Measurements from ENCODE around the gene PCDHA7. TPM values are rescaled to one million over a fixed set of nuclear protein-coding genes. Genes with fewer than 3 reads are reported as not detected.
"Not testable (repeated sequence)": the region's sequence is repeated elsewhere in the genome, so short reads cannot be mapped to it uniquely, and the experiment has no call there.

Gene PCDHA7
- total RNA-seq, 6 experiments from 2014 or later = 0.09 to 0.26 (median 0.20) TPM

DNA sequence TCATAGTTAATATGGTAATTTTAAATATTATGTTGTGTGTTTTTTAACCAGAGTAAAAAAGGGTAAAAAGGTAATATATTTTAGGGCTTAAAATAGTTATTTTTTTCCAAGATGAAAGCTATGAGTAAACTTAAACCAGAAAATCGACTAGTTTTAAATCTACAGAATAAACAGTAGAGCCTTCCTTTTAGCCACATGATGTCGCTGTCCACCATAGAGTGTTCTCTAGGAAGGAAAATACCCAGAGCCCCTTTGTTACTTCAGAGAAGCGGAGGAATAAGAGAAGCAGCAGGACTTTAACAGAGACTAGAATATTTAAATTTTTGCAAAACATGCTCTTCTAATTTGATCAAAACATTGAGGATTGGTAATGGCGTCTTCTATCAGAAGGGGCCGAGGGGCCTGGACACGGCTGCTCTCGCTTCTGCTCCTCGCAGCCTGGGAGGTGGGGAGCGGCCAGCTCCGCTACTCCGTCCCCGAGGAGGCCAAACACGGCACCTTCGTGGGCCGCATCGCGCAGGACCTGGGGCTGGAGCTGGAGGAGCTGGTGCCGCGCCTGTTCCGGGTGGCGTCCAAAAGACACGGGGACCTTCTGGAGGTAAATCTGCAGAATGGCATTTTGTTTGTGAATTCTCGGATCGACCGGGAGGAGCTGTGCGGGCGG is 39.3 kb upstream of the PCDHA7 start, which contains the start of gene PCDHA2:
PCDHA2 (plus strand) TSS at position 258 of the 664 bp plus-strand sequence.
- no peaks in the 10 kb centered on the region for H3K27me3 Mint-ChIP-seq (ENCODE audit: insufficient read depth)
- peak within 1 kb of the TSS; percentile 81; the same call in 1 of the 2 replicates for H3K4me3 Mint-ChIP-seq
- no peak for DNase-seq
- peaks cover 20% of the 10 kb centered on the region; the same call in 1 of the 2 replicates for H3K9me3 Mint-ChIP-seq
- no peak within 1 kb of the TSS for H3K27ac Mint-ChIP-seq
- no peaks in the 10 kb centered on the region for H3K4me1 Mint-ChIP-seq (ENCODE audit: low read depth)
- 0 out of 2 replicates have a peak, but pooled peaks have one; percentile 12 for TF ChIP-seq CTCF (IDR thresholded peaks at IDR 0.05)
- no peaks in the 10 kb centered on the region for H3K36me3 Mint-ChIP-seq (ENCODE audit: low read depth)

GRCh38 chr5:140795259-140795641 is 38.8 kb upstream of the PCDHA7 start:
- Mint-ChIP-seq H3K36me3 (ENCODE audit: low read depth) (no peaks in the 10 kb centered on the region), H3K4me3 (peak overlapping the region; percentile 81; the same call in 1 of the 2 replicates), H3K27me3 (ENCODE audit: insufficient read depth) (no peaks in the 10 kb centered on the region), H3K27ac (no peak overlapping the region), H3K4me1 (ENCODE audit: low read depth) (no peaks in the 10 kb centered on the region), H3K9me3 (peaks cover 20% of the 10 kb centered on the region; the same call in 1 of the 2 replicates)
- TF ChIP-seq CTCF (IDR thresholded peaks at IDR 0.05) = no peak
- DNase-seq = no peak

- not testable (repeated sequence) for H3K36me3 Mint-ChIP-seq (ENCODE audit: low read depth); H3K27ac Mint-ChIP-seq; H3K4me3 Mint-ChIP-seq; DNase-seq; H3K4me1 Mint-ChIP-seq (ENCODE audit: low read depth); H3K27me3 Mint-ChIP-seq (ENCODE audit: insufficient read depth)
- peaks cover 21% of the 10 kb centered on the region; the same call in 1 of the 2 replicates for H3K9me3 Mint-ChIP-seq
Observed at GRCh38 chr5:140796072-140796717, 37.9 kb upstream of the PCDHA7 start.

- DNase-seq = no peak
- Mint-ChIP-seq H3K4me3 (no peak overlapping the region), H3K27me3 (ENCODE audit: insufficient read depth) (no peaks in the 10 kb centered on the region), H3K36me3 (ENCODE audit: low read depth) (0 out of 2 replicates have a peak, but pooled peaks cover under 1% of the 10 kb centered on the region), H3K9me3 (peaks cover 26% of the 10 kb centered on the region), H3K27ac (no peak overlapping the region), H3K4me1 (ENCODE audit: low read depth) (no peaks in the 10 kb centered on the region)
- no peak for TF ChIP-seq CTCF (IDR thresholded peaks at IDR 0.05)
Observed at GRCh38 chr5:140796718-140797095, 37.4 kb upstream of the PCDHA7 start.

GRCh38 chr5:140800816-140801493 is 33.1 kb upstream of the PCDHA7 start, which contains the start of gene PCDHA3:
PCDHA3 (plus strand) TSS chr5:140801057.
- no peaks in the 10 kb centered on the region; the same call in 1 of the 2 replicates for H3K27me3 Mint-ChIP-seq (ENCODE audit: insufficient read depth)
- no peak for DNase-seq
- H3K36me3 Mint-ChIP-seq (ENCODE audit: low read depth) = 0 out of 2 replicates have a peak, but pooled peaks cover 6% of the 10 kb centered on the region
- no peaks in the 10 kb centered on the region for H3K4me1 Mint-ChIP-seq (ENCODE audit: low read depth)
- peak within 1 kb of the TSS; percentile 70 for H3K4me3 Mint-ChIP-seq
- H3K27ac Mint-ChIP-seq = no peak within 1 kb of the TSS
- peak; percentile 63 for TF ChIP-seq CTCF (IDR thresholded peaks at IDR 0.05)
- peaks cover 28% of the 10 kb centered on the region for H3K9me3 Mint-ChIP-seq
